Non-pigmented ciliary epithelial cell (primary cell): ENCODE data around the gene MRPL39.

Experiments used
- DNase-seq: peaks from one replicate; pipeline ENCODE4 v3.0.0-alpha.2; 2010; ENCODE audit warnings: low read depth

The MRPL39 gene

GRCh38 chr21:25614441-25614840 is 7.2 kb upstream of the MRPL39 start:
- no peak for DNase-seq

DNA sequence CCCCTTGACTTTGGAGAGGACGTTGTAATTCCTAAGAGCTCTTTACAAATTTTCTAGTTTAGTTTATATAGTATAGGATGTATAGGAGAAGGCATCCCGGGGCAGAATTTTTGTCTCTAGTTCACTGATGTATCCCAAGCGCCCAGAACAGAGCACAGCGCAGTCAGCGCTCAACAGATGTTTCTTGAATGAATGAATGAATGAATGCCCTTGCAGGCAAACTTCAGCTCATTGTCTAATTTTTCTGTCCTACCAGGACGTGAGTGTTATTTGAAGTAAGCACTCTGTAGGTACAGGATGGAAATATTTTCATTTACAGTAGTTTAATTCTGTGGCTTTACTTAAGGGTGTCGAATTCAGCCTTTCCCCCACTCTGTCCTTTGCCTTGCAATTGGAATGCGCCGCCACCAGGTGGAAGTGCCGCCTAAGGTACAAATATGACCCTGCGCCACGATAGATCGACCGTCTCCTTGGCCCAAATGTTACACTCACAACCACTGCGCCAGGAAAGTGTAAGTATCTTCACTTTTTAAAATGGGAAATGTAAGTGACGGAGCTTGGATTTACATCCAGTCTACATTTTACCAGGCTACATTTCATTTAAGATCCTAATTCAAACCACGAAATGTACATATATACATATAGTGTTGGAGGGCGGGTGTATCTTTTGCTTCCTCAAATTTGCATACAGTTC is 910 bp upstream of the MRPL39 start:
- peak; percentile 62 for DNase-seq

GRCh38 chr21:25589887-25590286 is 17.4 kb downstream of the MRPL39 start:
- DNase-seq: no peak

DNA sequence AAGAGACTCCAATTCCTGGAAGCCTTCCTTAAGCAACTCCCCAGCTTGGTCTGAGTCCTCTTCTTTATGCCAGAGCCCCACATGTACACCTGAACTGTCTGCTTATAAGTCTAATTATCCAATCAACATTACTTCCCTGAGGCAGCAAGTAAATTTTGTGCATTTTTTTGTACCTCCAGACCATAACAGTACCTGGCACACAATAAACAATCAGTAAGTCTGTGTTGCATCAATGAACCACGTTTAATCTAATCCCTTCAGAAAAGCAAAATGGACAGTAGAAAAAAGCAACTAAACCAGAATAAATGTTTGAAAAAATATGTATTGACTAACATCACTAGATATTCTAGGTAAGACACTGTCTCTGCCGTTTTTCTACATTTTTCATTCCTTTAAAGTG is 20.5 kb downstream of the MRPL39 start:
- DNase-seq: no peak

DNA sequence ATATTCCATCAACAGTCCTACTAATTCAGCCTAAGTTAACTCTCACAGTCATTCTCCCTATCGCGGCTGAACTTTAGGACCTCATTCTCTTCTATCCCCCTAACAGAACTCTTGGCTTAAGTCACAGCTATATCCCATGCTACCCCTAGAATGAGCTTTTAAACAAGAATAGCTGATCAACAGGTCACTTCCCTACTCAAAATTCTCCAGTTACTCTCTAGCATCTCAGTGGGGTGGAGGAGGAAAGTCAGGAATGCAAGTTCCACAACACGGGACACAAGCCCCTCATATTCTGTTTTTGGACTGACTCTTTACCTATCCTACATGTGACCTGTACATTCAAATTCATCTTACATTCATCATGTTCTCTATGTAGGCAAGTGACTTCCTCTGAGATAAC is 21.0 kb downstream of the MRPL39 start:
- DNase-seq: no peak

- no peak for DNase-seq
These were observed 22.2 kb downstream of the MRPL39 start for GRCh38 chr21:25584833-25585676.

GRCh38 chr21:25583370-25584130 is 23.7 kb downstream of the MRPL39 start:
- no peak for DNase-seq

DNA sequence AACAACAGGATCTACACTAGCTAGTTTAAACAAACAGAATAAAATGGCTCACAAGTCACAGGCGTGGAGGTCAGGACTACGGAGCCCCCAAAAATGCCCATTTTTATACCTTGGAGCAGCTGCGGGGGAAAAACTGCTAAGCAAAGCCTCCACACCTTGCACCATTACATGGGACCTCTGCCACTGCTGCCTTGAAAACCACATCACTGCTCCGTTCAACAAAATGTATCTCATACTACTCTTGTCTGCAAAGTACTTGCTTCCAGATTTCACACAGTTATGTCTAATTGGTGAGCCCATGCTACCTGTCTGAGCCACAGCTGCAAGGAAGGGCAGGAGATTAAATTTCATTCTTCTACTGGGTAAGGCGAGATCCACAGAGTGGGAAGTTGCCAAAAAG is 24.4 kb downstream of the MRPL39 start:
- DNase-seq: no peak

DNA sequence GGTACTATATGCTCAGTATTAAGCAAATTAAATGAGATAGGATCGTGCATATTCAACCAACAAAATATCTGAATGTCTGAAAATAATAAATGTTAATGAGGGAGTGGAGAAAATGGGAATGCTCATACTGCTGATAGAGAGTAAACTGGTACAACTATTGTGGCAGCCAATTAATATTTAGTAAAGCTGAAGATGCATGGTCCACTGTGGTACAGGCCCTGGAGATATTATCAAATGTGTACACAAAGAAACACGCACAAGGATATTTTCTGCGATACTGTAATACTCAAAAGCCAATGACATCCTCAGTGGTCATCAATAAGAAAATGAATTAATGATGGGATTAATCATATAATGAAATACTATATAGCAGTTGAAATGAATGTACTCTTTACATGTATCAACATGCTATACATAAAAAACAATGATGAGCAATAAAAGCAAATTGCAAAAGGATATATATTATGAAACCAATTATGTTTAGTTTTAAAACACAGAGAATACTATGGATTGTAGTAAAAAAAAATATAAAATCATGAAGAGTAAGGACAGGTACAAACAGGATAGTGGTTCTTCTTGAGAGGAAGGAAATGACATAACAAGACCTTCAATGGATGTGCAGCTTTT is 25.0 kb downstream of the MRPL39 start:
- DNase-seq: no peak

GRCh38 chr21:25581582-25581981 is 25.7 kb downstream of the MRPL39 start:
- DNase-seq: no peak

- DNase-seq: no peak
These were observed 26.4 kb downstream of the MRPL39 start for GRCh38 chr21:25580912-25581260.

DNA sequence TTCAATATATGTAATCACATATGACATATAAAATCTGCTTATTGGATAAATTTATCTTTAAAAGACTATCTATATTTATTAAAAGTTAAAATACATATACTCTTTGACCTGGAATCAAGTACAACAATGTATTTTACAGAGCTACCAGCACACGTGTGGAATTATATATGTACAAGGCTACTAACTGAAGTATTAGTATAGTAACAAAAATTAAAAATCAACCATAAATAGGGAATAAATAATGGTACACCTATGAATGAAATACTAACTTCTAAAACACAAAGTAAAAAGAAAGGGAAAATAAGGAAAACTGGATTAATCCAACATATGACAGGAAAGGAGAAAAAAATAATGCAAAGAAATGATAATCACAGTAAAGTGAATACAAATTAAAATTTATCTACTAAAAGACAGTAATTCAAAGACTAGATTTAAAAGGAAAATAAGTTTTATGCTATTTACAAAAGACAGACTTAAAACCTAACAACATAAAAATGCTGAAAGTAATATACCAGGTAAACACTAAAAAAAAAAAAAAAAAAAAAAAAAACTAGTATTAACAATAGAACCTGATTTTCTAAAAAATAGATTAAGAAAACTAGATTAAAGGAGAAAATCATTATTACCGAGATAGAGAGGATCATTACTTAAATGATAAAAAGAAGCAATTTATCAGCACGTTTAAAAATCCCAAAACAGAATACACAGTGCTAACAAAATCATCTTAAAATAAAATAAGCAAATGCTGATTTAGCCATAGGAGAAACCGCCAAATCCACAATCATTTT is 27.9 kb downstream of the MRPL39 start:
- no peak for DNase-seq

- no peak for DNase-seq
These were observed 29.0 kb downstream of the MRPL39 start for GRCh38 chr21:25578056-25578961.

GRCh38 chr21:25577424-25578055 is 29.7 kb downstream of the MRPL39 start:
- no peak for DNase-seq

- DNase-seq: peak; percentile 98
These were observed 33.7 kb downstream of the MRPL39 start for GRCh38 chr21:25573409-25574206.

DNA sequence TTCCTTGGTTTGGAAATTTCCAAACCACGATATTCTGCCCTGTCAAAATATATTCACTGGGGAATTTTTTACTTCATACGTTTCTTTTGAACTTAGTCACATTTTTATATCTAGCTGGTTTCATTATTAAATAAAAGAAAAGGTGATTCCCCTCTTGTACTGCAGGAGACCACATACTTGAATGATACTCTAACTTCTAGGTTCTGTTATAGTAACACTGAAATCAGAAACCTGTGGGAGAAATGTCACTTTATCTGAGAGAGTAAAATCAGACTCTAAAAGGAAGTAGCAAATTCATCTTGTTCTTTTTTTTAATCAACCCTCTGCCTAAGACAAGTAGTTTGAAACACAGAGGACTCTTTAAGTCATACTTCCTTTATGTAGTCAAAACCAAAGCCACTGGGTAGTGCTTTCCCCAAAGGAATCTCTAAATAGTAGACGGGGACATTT is 34.4 kb downstream of the MRPL39 start:
- DNase-seq: no peak

DNA sequence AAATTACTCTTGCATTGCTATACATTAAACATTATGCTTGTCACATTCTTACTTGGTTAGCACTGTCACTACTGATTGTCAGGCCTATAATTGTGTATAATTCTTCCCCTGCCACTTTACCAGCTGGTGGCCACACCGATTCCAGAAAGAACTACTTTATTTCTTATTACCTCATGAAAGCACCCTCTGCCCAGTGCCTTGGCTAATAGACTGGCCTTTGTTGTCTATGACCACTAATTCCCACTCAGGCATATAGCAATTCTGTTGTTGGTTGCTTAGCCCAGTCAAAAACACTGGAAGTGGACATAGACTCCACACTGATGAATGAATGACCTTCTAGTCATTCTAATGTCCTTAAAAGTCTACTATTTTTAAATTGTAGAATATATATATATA is 35.6 kb downstream of the MRPL39 start:
- DNase-seq: no peak

- no peak for DNase-seq
These were observed 37.6 kb downstream of the MRPL39 start for GRCh38 chr21:25569711-25570110.

DNA sequence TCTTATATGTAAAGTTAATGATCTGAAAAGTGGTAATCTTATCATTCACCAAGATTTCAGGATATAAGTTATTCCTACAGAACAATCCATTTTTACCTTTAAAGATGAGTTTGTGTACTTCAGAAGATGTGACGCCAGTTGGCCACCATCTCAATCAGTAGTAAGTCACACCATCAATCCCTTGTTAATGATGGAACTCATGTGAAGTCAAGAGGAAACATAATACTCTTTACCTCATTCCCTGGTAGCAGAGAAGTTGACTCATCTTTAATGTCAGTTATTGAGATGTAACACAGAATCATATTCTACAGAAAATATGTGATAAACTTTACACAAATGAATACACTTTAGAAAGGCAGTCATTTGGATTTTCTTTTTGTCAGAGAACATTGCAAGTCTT is 38.2 kb downstream of the MRPL39 start:
- DNase-seq: no peak
